ACHN (cell line): ENCODE measurements around the gene RNF113A.
"Not testable (repeated sequence)": the region's sequence is repeated elsewhere in the genome, so short reads cannot be mapped to it uniquely, and the experiment has no call there.

Experiments
- DNase-seq: peaks from one replicate; pipeline ENCODE4 v3.0.0-alpha.2; 2015
- in situ Hi-C: cut with HindIII; loops from 2 replicates; pipeline ENCODE4 v1.10.0; 2017; ENCODE audit warnings: low sequenced_read_pairs, low pct_ligation_motif_present, low pct_unique_long_range_greater_than_20kb

Gene RNF113A

DNA sequence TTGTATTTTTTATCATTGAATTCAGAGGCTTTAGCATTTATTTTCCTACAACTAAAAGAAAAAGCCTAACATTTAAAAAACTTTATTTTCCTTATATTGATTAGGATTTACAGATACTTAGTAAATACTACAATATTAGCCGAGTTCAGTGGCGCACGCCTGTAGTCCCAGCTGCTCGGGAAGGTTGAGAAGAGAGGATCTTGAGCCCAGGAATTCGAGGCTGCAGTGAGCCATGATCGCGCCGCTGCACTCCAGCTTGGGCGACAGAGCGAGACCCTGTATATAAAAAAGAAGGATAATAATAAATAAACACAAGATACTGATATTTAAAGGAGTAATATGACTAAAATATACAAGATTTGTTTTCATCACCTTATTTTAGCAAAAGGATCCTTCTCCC is 18.1 kb downstream of the RNF113A start:
- in situ Hi-C loops, result no loop called here
- DNase-seq, result peak; percentile 11

DNA sequence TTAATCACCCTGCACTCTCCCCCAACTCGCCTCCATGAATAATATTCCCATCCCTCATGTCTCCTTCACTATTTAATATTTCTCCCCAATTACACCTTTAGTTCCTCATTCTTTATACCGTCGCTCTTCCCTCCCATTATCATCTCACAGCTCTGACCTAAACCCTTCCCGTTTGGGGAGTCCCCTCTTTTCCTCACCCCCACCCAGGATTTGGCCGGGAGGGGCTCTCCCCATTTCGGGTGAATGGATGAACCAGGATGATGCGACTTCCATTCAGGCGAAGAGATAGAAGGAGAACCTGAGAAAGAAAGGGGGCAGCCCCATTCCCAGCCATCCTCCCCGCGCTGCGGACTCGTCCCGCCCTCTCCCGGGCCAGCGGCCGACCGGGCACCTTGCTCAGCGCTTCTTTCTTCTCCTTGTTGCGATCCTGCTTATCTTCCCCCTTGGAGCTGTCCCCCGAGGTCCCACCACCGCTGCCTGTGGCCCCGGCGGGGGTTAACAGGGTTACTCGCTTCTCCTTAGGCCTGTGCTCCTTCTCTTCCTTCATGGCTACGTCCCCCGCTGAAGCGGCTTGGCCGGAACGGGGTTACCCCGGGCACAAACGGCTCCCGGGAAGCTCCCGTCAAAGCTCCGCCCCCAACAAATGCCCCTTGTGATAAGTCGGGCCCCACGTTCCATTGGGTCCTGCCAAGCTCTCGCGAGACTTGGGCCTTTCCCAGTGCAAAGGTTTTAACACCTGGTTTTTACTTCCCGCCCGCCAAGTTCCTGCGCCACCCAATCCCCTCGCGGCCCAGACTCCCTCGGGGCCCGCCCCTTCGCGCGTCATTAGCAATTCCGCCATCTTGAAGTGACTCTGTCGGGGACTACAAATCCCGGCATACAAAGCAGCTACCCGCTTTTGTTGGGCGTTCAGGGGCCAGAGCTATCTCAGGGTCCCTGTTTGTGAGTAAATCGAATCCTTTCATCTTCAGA is 18.9 kb downstream of the RNF113A start, which contains the start of gene UPF3B:
Gene UPF3B, minus strand, starts transcription at position 582 of the 972 bp plus-strand sequence. Its CDS starts 35 bp downstream, at position 547.
- in situ Hi-C loops, result no loop called here
- DNase-seq, result peak; percentile 95

DNA sequence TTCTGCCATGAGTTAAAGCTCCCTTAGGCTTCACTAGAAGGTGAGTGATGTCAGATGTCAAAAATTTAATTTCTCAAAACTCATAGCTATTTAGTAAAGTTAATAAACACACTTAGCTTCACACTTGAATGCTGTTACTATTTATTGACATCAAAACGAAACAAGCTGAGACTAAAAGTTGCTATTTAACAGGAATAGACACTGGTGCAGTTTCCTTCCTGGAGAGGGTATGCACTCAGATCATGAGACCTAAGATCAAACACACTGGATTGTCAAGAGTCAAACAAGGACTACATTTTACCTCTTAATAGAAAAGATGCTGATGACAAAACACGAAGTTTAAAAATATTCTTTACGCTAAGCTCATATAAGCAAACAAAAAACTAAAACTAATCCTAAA is 37.6 kb downstream of the RNF113A start:
- no peak for DNase-seq
- in situ Hi-C loops, result no loop called here

DNA sequence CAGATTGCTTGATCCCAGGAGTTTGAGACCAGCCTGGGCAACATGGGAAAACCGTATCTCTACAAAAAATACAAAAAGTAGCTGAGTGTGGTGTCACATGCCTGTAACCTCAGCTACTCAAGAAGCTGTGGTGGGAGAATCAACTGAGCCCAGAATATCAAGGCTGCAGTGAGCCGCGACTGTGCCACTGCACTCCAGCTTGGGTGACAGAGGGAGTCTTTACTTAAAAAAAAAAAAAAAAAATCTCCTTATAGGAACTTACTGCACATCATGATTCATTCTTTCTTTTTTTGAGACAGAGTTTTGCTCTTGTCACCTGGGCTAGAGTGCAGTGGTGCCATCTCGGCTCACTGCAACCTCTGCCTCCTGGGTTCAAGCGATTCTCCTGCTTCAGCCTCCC is 43.1 kb downstream of the RNF113A start:
- DNase-seq, result no peak
- in situ Hi-C loops, result no loop called here

DNA sequence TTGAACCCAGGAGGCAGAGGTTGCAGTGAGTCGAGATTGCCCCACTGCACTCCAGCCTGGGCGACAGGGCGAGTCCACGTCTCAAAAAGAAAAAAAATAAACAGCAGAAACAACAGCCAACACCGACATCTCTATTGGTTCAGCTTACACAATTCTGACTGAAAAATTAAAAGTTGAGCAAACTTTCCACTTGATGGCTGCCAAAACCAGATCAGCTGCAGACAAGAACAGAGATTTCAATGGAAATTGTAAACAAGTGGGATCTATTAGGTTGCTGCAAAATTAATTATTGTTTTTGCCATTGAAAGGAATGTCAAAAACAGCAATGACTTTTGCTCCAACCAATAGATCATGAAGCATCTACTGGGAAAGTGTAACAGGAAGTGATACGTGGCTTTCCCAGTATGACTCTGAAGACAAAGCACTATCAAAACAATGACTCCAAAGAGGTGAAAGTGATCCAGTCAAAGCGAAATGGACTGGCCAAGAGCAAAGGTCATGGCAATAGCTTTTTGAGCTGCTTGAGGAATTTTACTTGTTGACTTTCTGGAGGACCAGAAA is 45.1 kb downstream of the RNF113A start:
- no peak for DNase-seq

DNA sequence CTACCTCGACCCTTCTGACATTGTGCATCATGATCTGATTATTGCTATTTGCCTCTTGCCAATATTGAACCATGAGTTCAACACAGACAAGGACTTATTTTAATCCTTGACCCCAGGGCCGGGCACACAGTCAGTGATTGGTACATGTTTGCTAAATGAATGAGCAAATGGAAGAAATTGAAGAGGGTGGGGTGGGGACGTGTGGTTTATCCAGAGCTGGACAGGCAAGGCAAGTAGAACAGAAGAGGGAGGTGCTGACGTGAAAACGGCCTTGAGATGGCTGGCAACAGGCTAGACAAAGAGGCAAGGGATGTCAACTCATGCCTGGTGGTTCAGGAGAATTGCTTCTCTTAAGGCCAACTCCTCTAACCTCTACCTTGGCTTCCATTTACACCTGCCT is 47.3 kb downstream of the RNF113A start:
- in situ Hi-C loops, result not testable (repeated sequence)

More for the DNA sequence above, 45.1 kb downstream of the RNF113A start:
- in situ Hi-C loops, result no loop called here

DNA sequence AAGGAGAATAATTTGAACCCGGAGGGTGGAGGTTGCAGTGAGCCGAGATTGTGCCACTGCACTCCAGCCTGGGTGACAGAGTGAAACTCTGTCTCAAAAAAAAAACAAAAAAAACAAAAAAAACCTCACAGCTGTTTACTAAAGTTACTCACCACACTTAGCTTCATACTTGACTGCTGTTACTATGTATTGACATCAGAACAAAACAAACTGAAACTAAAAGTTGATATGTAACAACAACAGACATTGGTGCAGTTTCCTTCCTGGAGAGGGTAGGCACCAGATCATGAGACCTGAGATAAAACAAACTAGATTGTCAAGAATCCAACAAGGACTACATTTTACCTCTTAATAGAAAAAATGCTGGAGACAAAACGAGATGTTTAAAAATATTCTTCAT is 49.8 kb downstream of the RNF113A start:
- peak; percentile 19 for DNase-seq
- in situ Hi-C loops, result not testable (repeated sequence)

More for the DNA sequence above, 47.3 kb downstream of the RNF113A start:
- not testable (repeated sequence) for DNase-seq
